B cell (primary cell): ENCODE results near the gene ZC3HAV1L. TPM values are rescaled to one million over a fixed set of nuclear protein-coding genes. Genes with fewer than 3 reads are reported as not detected.
"Not testable (repeated sequence)": the region's sequence is repeated elsewhere in the genome, so short reads cannot be mapped to it uniquely, and the experiment has no call there.

Source experiments
- ATAC-seq: fragments of 200-7000 bp; cut with Tn5 transposase; one replicate; pipeline ENCODE4 v1.10.0; 2021; ENCODE audit warnings: low read depth, mild to moderate bottlenecking, moderate number of reproducible peaks, moderate library complexity
- CTCF ChIA-PET: fragments of 350-600 bp; sonication (Branson Sonifier 250); formaldehyde crosslinking; loops from one replicate; lab custom pipeline; 2021; ENCODE audit warnings: antibody characterized with exemption, inconsistent platforms; lab: Charles Lee
- POLR2A ChIA-PET: fragments of 350-600 bp; sonication (Branson Sonifier 250); formaldehyde crosslinking; loops from one replicate; lab custom pipeline; 2021; ENCODE audit warnings: antibody characterized with exemption; lab: Charles Lee
- DNase-seq: peaks from one replicate; pipeline ENCODE4 v3.0.0; 2013
- H2AFZ ChIP-seq: 2 replicates; pipeline ENCODE4 v1.6.1; 2012; ENCODE audit warnings: mild to moderate bottlenecking, low read depth, low read length; ENCODE audit not compliant: insufficient read depth, poor library complexity, severe bottlenecking
- H3K27ac ChIP-seq, 2 donors: 1 replicate in 1 of 2; 2 replicates in 1 of 2; pipeline ENCODE4 v1.5.1; 2012 to 2013; ENCODE audit warnings: low read length in 2 of 2, mild to moderate bottlenecking in 2 of 2, moderate library complexity in 1 of 2
- H3K27me3 ChIP-seq, 4 experiments: fragments of 200-600 bp in 1 of 4; sonication (generic) in 1 of 4; replicated peaks in 1 of 4; 1 replicate in 2 of 4; 2 replicates in 2 of 4; pipeline versions ENCODE4 v1.6.1 to v1.7.0; 2013 to 2016; ENCODE audit warnings: low read length in 3 of 4, mild to moderate bottlenecking in 2 of 4, mixed read lengths in 1 of 4, moderate library complexity in 1 of 4; ENCODE audit not compliant: insufficient read depth in 4 of 4, control insufficient read depth in 3 of 4; ENCODE audit errors: control extremely low read depth in 1 of 4
- H3K36me3 ChIP-seq, 2 experiments: replicated peaks in 1 of 2; 1 replicate in 1 of 2; 2 replicates in 1 of 2; pipeline versions ENCODE4 v1.6.1 to v1.7.1; 2013; ENCODE audit warnings: low read length in 1 of 2; ENCODE audit not compliant: insufficient read depth in 2 of 2, control insufficient read depth in 1 of 2; ENCODE audit errors: control extremely low read depth in 1 of 2, extremely low read depth in 1 of 2
- H3K4me1 ChIP-seq, 2 donors: fragments of 200-600 bp in 1 of 2; sonication (generic) in 1 of 2; 1 replicate in 1 of 2; 2 replicates in 1 of 2; pipeline versions ENCODE4 v1.5.1 to v1.6.1; 2013 to 2017; ENCODE audit warnings: low read length in 2 of 2; ENCODE audit not compliant: control insufficient read depth in 2 of 2, insufficient read depth in 2 of 2
- H3K4me2 ChIP-seq: replicated peaks from 2 replicates; pipeline ENCODE3; 2012; ENCODE audit warnings: mild to moderate bottlenecking, low read depth, low read length; ENCODE audit not compliant: poor library complexity, severe bottlenecking
- H3K4me3 ChIP-seq, 5 experiments: fragments of 200-600 bp in 1 of 5; sonication (generic) in 1 of 5; 1 replicate in 3 of 5; 2 replicates in 2 of 5; pipeline versions ENCODE4 v1.5.1 to v1.7.0; 2011 to 2016; ENCODE audit warnings: low read length in 4 of 5, mild to moderate bottlenecking in 4 of 5, low read depth in 2 of 5, control low read depth in 1 of 5, moderate library complexity in 1 of 5; ENCODE audit not compliant: insufficient read depth in 1 of 5; ENCODE audit errors: control extremely low read depth in 1 of 5, extremely low read depth in 1 of 5
- H3K79me2 ChIP-seq: fragments of 200-600 bp; sonication (generic); one replicate; pipeline ENCODE4 v1.6.0; 2016; ENCODE audit warnings: low read length; ENCODE audit not compliant: control insufficient read depth, insufficient read depth
- H3K9ac ChIP-seq: fragments of 200-600 bp; sonication (generic); 2 replicates; pipeline ENCODE4 v1.6.1; 2017; ENCODE audit warnings: mild to moderate bottlenecking, low read length, moderate library complexity
- H3K9me3 ChIP-seq, 3 donors: one replicate each; pipeline versions ENCODE4 v1.6.1 to v1.7.1; 2013; ENCODE audit warnings: low read length in 2 of 3; ENCODE audit not compliant: control insufficient read depth in 2 of 3, insufficient read depth in 1 of 3; ENCODE audit errors: control extremely low read depth in 1 of 3
- H4K20me1 ChIP-seq: 2 replicates; pipeline ENCODE4 v1.6.0; 2012; ENCODE audit warnings: mild to moderate bottlenecking, low read length; ENCODE audit not compliant: insufficient read depth, control insufficient read depth, poor library complexity, severe bottlenecking
- H3K27ac Mint-ChIP-seq: one replicate; pipeline ENCODE4 v1.8.0; 2021; ENCODE audit warnings: mixed read lengths
- H3K27me3 Mint-ChIP-seq: one replicate; pipeline ENCODE4 v1.8.0; 2021; ENCODE audit warnings: mixed read lengths
- H3K4me1 Mint-ChIP-seq: one replicate; pipeline ENCODE4 v1.8.0; 2021; ENCODE audit warnings: mixed read lengths
- H3K4me3 Mint-ChIP-seq: one replicate; pipeline ENCODE4 v1.8.0; 2021; ENCODE audit warnings: mixed read lengths
- H3K9me3 Mint-ChIP-seq: one replicate; pipeline ENCODE4 v1.8.0; 2022; ENCODE audit warnings: mixed read lengths; ENCODE audit not compliant: insufficient read depth
- WGBS: methylation state at CpG from one replicate; pipeline ENCODE4 v1.1.5; 2013; ENCODE audit warnings: missing lambda C conversion rate; ENCODE audit not compliant: insufficient coverage; 5-methylcytosine and 5-hydroxymethylcytosine counted together
- intact Hi-C: fragments of 100-400 bp; cut with micrococcal nuclease; formaldehyde crosslinking; loops from one replicate; pipeline ENCODE4 v1.10.0; 2022
- polyA plus RNA-seq: library from polyadenylated mRNA; depleted of rRNA; stranded (reverse); fragments of >200 nt; gene quantifications from 2 replicates; pipeline ENCODE4 v1.2.3, GENCODE V29; 2012
- total RNA-seq, 2 donors: library from RNA; stranded (reverse); fragments of 120-200 nt in 1 of 2; gene quantifications; 1 replicate in 1 of 2; 2 replicates in 1 of 2; pipeline versions ENCODE4 v1.2.3 to v1.2.4, GENCODE V29; 2013 to 2022

The ZC3HAV1L gene
- total and polyA plus RNA-seq, 2 donors (not counting 1 experiment from before 2014, with no cell fraction given) = 0.82 to 1.8 TPM

GRCh38 chr7:138976161-138976560 lies 59.7 kb downstream of the ZC3HAV1L start:
- H3K27ac Mint-ChIP-seq, DNase-seq, intact Hi-C loops, H3K4me2 ChIP-seq, H3K4me3 Mint-ChIP-seq, ATAC-seq, H3K4me3 ChIP-seq, POLR2A ChIA-PET, H4K20me1 ChIP-seq, H3K4me1 Mint-ChIP-seq, H3K27ac ChIP-seq, H3K9ac ChIP-seq, H3K9me3 ChIP-seq, H3K9me3 Mint-ChIP-seq, H3K36me3 ChIP-seq, H3K79me2 ChIP-seq, H2AFZ ChIP-seq: not testable (repeated sequence)
- CTCF ChIA-PET = interaction anchor here (1.8 kb wide), 1 partner anchor 9 kb away, joined by 6 read pairs; no protein-coding TSS in a partner anchor
- 91% methylated on average over 3 of the region's 11 CpGs for WGBS
- peaks cover 58% of the 10 kb centered on the region for H3K27me3 Mint-ChIP-seq
- H3K27me3 ChIP-seq = peaks cover 0 to 29% (median 26%) of the 10 kb centered on the region in 4 experiments
- peaks cover 7 to 12% of the 10 kb centered on the region in 2 donors for H3K4me1 ChIP-seq

Other genes with a start within 250 kb of the ZC3HAV1L start
- not detected in 2 replicates for gene TMEM213, start 238.0 kb downstream of the ZC3HAV1L start, total RNA-seq
- not detected in 2 replicates for gene TMEM213, start 238.0 kb downstream of the ZC3HAV1L start, polyA plus RNA-seq
- not detected in 2 replicates for gene ATP6V0A4, start 237.8 kb downstream of the ZC3HAV1L start, total RNA-seq
- not detected in 2 replicates for gene ATP6V0A4, start 237.8 kb downstream of the ZC3HAV1L start, polyA plus RNA-seq
- 0.36 and 0.52 TPM in 2 replicates for gene KIAA1549, start 54.7 kb downstream of the ZC3HAV1L start, total RNA-seq
- gene KIAA1549, start 54.7 kb downstream of the ZC3HAV1L start, polyA plus RNA-seq = under 0.01 and 0.03 TPM in 2 replicates
- gene ZC3HAV1, start 73.7 kb upstream of the ZC3HAV1L start, total RNA-seq = 101 TPM in 2 replicates
- gene ZC3HAV1, start 73.7 kb upstream of the ZC3HAV1L start, polyA plus RNA-seq = 45.9 and 65.2 TPM in 2 replicates
- gene UBN2, start 195.2 kb upstream of the ZC3HAV1L start, total RNA-seq = 33.4 and 36.1 TPM in 2 replicates
- 2.4 and 3.5 TPM in 2 replicates for gene UBN2, start 195.2 kb upstream of the ZC3HAV1L start, polyA plus RNA-seq